ENCODE data around the gene PPP1R7. TPM values are rescaled to one million over a fixed set of nuclear protein-coding genes. Genes with fewer than 3 reads are reported as not detected.

The PPP1R7 gene
- total and polyA plus RNA-seq, 2 of the 4 experiments (the other 2 are of a cell fraction) = 60.8 to 70.0 TPM

DNA sequence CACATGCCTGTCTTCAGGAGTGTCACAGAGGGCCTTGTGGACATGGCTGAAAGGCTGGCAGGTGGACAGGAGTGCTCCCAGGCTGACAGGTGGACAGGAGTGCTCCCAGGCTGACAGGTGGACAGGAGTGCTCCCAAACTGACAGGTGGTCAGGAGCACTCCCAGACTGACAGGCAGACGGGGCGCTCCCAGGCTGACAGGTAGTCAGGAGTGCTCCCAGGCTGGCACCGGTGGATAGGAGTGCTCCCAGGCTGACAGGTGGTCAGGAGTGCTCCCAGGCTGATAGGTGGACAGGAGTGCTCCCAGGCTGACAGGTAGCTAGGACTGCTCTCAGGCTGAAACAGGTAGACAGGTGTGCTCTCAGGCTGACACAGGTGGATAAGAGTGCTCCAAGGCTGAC, 54.8 kb downstream of the PPP1R7 start:
- ChIA-PET CTCF (no interaction called here), POLR2A (ENCODE audit: unreplicated experiment) (no interaction called here)
- TF ChIP-seq RAD21 (IDR thresholded peaks at IDR 0.05; ENCODE audit: low read length) (no peak), MXI1 (IDR thresholded peaks at IDR 0.05; ENCODE audit: borderline replicate concordance, low read depth, low read length) (no peak), POLR2A (IDR thresholded peaks at IDR 0.05; ENCODE audit: low read depth, low read length) (no peak), CHD1 (IDR thresholded peaks at IDR 0.05; ENCODE audit: low read depth, low read length) (no peak)
- H2BK20ac ChIP-seq (ENCODE audit: low read depth, low read length) = no peak overlapping the region
- no peak overlapping the region for H3K23ac ChIP-seq (ENCODE audit: low read depth, low read length)
- H4K91ac ChIP-seq (ENCODE audit: insufficient read depth, low read depth, low read length) = no peak overlapping the region
- H3K4me3 ChIP-seq (ENCODE audit: insufficient read depth, low read depth, low read length) = no peak overlapping the region
- H3K9me3 ChIP-seq (ENCODE audit: control insufficient read depth, insufficient read depth, low read length) = no peaks in the 10 kb centered on the region
- H3K27ac ChIP-seq (ENCODE audit: insufficient read depth, low read length) = no peak overlapping the region
- no peaks in the 10 kb centered on the region for H3K4me1 ChIP-seq (ENCODE audit: control insufficient read depth, insufficient read depth, low read length)
- ATAC-seq (ENCODE audit: low read depth) = no peak
- no peaks in the 10 kb centered on the region for H3K79me1 ChIP-seq (ENCODE audit: low read depth in 1 of 2, low read length in 2 of 2)
- H3K9ac ChIP-seq (ENCODE audit: low read depth, low read length) = no peak overlapping the region
- H2BK15ac ChIP-seq (ENCODE audit: low read depth, low read length) = no peak overlapping the region
- no peak overlapping the region for H3K56ac ChIP-seq (ENCODE audit: extremely low read depth, insufficient read depth, low read length)
- peaks cover 3% of the 10 kb centered on the region for H3K27me3 ChIP-seq (ENCODE audit: control insufficient read depth, insufficient read depth, low read length)
- H2BK5ac ChIP-seq (ENCODE audit: low read depth, low read length, poor library complexity, severe bottlenecking) = no peak overlapping the region
- H2AK5ac ChIP-seq (ENCODE audit: low read depth, low read length) = no peak overlapping the region
- no peaks in the 10 kb centered on the region for H3K36me3 ChIP-seq (ENCODE audit: control insufficient read depth, insufficient read depth, low read length)
- H4K5ac ChIP-seq (ENCODE audit: low read depth, low read length) = no peak overlapping the region
- no peak overlapping the region for H3K18ac ChIP-seq (ENCODE audit: low read depth, low read length)
- H2BK120ac ChIP-seq (ENCODE audit: low read depth, low read length) = no peak overlapping the region
- DNase-seq = no peak
- no peaks in the 10 kb centered on the region for H4K20me1 ChIP-seq (ENCODE audit: insufficient read depth, low read length)
- 94% methylated on average over 3 of the region's 3 CpGs; no CpG with 5 or more reads in 1 of the 2 experiments for WGBS, 2 experiments (ENCODE audit: extremely low coverage in 2 of 2, insufficient read length in 1 of 2)
- no TSS peak for BruUV-seq (replicated peaks)
- no peaks in the 10 kb centered on the region for H3K9me1 ChIP-seq (ENCODE audit: insufficient read depth, low read length)
- intact Hi-C loops (cut with micrococcal nuclease) = no loop called here
- no peak overlapping the region for H2AFZ ChIP-seq (replicated peaks; ENCODE audit: low read length, poor library complexity)
- no peak overlapping the region for H3K4ac ChIP-seq (ENCODE audit: low read depth, low read length)
- no peak overlapping the region for H3K4me2 ChIP-seq (ENCODE audit: low read depth, low read length)
- H3K14ac ChIP-seq (replicated peaks; ENCODE audit: low read depth, low read length) = no peak overlapping the region
- no peak overlapping the region for H2AK9ac ChIP-seq (replicated peaks; ENCODE audit: low read depth, low read length, poor library complexity)
- no peak overlapping the region for H4K8ac ChIP-seq (ENCODE audit: low read depth in 2 of 2, low read length in 2 of 2)
- in situ Hi-C loops (cut with MboI; ENCODE audit: low sequenced_read_pairs) = no loop called here
- dilution Hi-C loops (cut with HindIII; ENCODE audit: low sequenced_read_pairs, unreplicated experiment) = no loop called here

All from IMR-90 (cell line).